ENCODE results near the gene BABAM2.

Gene BABAM2

GRCh38 chr2:28173377-28173776 lies 282.8 kb downstream of the BABAM2 start:
- TF ChIP-seq EZH2phosphoT487 (IDR thresholded peaks at IDR 0.05; ENCODE audit: low read length) = no peak
- TF ChIP-seq EZH2 (optimal IDR thresholded peaks at IDR 0.05; ENCODE audit: low read depth, low read length) = no peak
- no peak for TF ChIP-seq CTCF (IDR thresholded peaks at IDR 0.05; ENCODE audit: low read length)
- no peak overlapping the region for H3K4me2 ChIP-seq (ENCODE audit: low read depth, low read length)
- no peak for DNase-seq
- no peaks in the 10 kb centered on the region for H3K79me2 ChIP-seq (ENCODE audit: low read length)
- no peaks in the 10 kb centered on the region for H3K27me3 ChIP-seq (replicated peaks; ENCODE audit: insufficient read depth, low read length)
- H3K36me3 ChIP-seq (replicated peaks; ENCODE audit: insufficient read depth, low read length) = no peaks in the 10 kb centered on the region
- no peaks in the 10 kb centered on the region for H3K4me1 ChIP-seq (ENCODE audit: low read length)
- H3K4me3 ChIP-seq (ENCODE audit: low read length) = no peak overlapping the region
- no peaks in the 10 kb centered on the region for H3K9me3 ChIP-seq (replicated peaks; ENCODE audit: insufficient read depth, low read length)
- no peaks in the 10 kb centered on the region for H3K9me2 ChIP-seq (replicated peaks; ENCODE audit: insufficient read depth, low read length)
- no peaks in the 10 kb centered on the region for H4K20me1 ChIP-seq (ENCODE audit: insufficient read depth, low read length)
- H3K27ac ChIP-seq (ENCODE audit: low read length) = no peak overlapping the region
- H3F3A ChIP-seq (ENCODE audit: insufficient read depth, low read length) = no peaks in the 10 kb centered on the region
- H3K9ac ChIP-seq (ENCODE audit: low read length) = no peak overlapping the region
- H2AFZ ChIP-seq (ENCODE audit: low read length) = no peak overlapping the region

GRCh38 chr2:28174211-28174610 lies 283.7 kb downstream of the BABAM2 start:
- TF ChIP-seq CTCF (IDR thresholded peaks at IDR 0.05; ENCODE audit: low read length) (no peak), EZH2 (optimal IDR thresholded peaks at IDR 0.05; ENCODE audit: low read depth, low read length) (no peak), EZH2phosphoT487 (IDR thresholded peaks at IDR 0.05; ENCODE audit: low read length) (no peak)
- no peaks in the 10 kb centered on the region for H4K20me1 ChIP-seq (ENCODE audit: insufficient read depth, low read length)
- no peaks in the 10 kb centered on the region for H3K27me3 ChIP-seq (replicated peaks; ENCODE audit: insufficient read depth, low read length)
- H3K9me3 ChIP-seq (replicated peaks; ENCODE audit: insufficient read depth, low read length) = no peaks in the 10 kb centered on the region
- H3F3A ChIP-seq (ENCODE audit: insufficient read depth, low read length) = no peaks in the 10 kb centered on the region
- no peak overlapping the region for H3K4me2 ChIP-seq (ENCODE audit: low read depth, low read length)
- H3K4me3 ChIP-seq (ENCODE audit: low read length) = no peak overlapping the region
- no peak overlapping the region for H3K27ac ChIP-seq (ENCODE audit: low read length)
- H3K79me2 ChIP-seq (ENCODE audit: low read length) = no peaks in the 10 kb centered on the region
- no peak overlapping the region for H3K9ac ChIP-seq (ENCODE audit: low read length)
- H3K9me2 ChIP-seq (replicated peaks; ENCODE audit: insufficient read depth, low read length) = no peaks in the 10 kb centered on the region
- no peaks in the 10 kb centered on the region for H3K36me3 ChIP-seq (replicated peaks; ENCODE audit: insufficient read depth, low read length)
- DNase-seq = no peak
- no peak overlapping the region for H2AFZ ChIP-seq (ENCODE audit: low read length)
- no peaks in the 10 kb centered on the region for H3K4me1 ChIP-seq (ENCODE audit: low read length)

- Histone ChIP-seq H3K36me3 (replicated peaks; ENCODE audit: insufficient read depth, low read length) (no peaks in the 10 kb centered on the region), H3K4me2 (ENCODE audit: low read depth, low read length) (no peak overlapping the region), H4K20me1 (ENCODE audit: insufficient read depth, low read length) (no peaks in the 10 kb centered on the region), H3K27me3 (replicated peaks; ENCODE audit: insufficient read depth, low read length) (no peaks in the 10 kb centered on the region), H3K79me2 (ENCODE audit: low read length) (no peaks in the 10 kb centered on the region), H3K9me3 (replicated peaks; ENCODE audit: insufficient read depth, low read length) (no peaks in the 10 kb centered on the region), H3K4me1 (ENCODE audit: low read length) (no peaks in the 10 kb centered on the region), H2AFZ (ENCODE audit: low read length) (no peak overlapping the region), H3K4me3 (ENCODE audit: low read length) (no peak overlapping the region), H3F3A (ENCODE audit: insufficient read depth, low read length) (no peaks in the 10 kb centered on the region), H3K27ac (ENCODE audit: low read length) (no peak overlapping the region), H3K9me2 (replicated peaks; ENCODE audit: insufficient read depth, low read length) (no peaks in the 10 kb centered on the region), H3K9ac (ENCODE audit: low read length) (no peak overlapping the region)
- TF ChIP-seq EZH2 (optimal IDR thresholded peaks at IDR 0.05; ENCODE audit: low read depth, low read length) (no peak), CTCF (IDR thresholded peaks at IDR 0.05; ENCODE audit: low read length) (no peak), EZH2phosphoT487 (IDR thresholded peaks at IDR 0.05; ENCODE audit: low read length) (no peak)
- DNase-seq = no peak
Observed at GRCh38 chr2:28175028-28175427, 284.5 kb downstream of the BABAM2 start.
